Measurements from ENCODE around the gene CBR3.
"Not testable (repeated sequence)": the region's sequence is repeated elsewhere in the genome, so short reads cannot be mapped to it uniquely, and the experiment has no call there.

Gene CBR3

DNA sequence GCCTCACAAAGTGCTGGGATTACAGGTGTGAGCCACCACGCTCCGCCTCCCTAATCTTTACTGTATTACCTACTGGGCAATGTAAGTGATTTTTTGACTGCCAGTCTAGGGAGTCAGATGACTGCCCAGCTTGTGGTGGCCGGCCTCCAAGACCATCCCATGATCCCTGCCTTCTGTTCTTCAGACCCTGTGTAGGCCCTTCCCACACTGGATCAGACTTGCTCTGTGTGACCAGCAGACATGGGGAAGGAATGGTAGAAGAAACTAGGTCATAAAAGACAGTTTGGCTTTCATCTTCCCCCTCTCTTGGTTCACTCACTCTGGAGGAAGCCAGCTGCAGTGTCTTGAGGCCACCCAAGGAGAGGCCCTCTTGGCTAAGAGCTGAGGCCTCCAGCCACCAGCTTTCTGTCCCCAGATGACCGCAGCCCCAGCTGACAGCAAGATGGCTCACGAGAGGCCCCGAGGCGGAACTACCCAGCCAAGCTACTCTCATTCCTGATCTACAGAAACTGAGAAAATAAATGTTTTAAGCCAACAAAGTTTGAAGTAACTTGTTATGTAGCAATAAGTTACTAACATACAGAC is 14.5 kb upstream of the CBR3 start:
- no peak for TF ChIP-seq Cebpa-rat (IDR thresholded peaks at IDR 0.05)
- Histone ChIP-seq H3K9ac (no peak overlapping the region), H3K4me3 (no peak overlapping the region), H3K9me3 (peaks cover 11% of the 10 kb centered on the region), H3K4me2 (peak overlapping the region; percentile 24), H3K27ac (no peak overlapping the region), H4K20me1 (no peaks in the 10 kb centered on the region), H3K36me3 (no peaks in the 10 kb centered on the region), H3K27me3 (no peaks in the 10 kb centered on the region), H3K4me1 (peaks cover 14% of the 10 kb centered on the region)

- Histone ChIP-seq H3K4me1 (peaks cover 11% of the 10 kb centered on the region), H3K36me3 (no peaks in the 10 kb centered on the region), H3K4me2 (no peak overlapping the region), H3K4me3 (no peak overlapping the region), H3K27me3 (no peaks in the 10 kb centered on the region), H3K9me3 (peaks cover 3% of the 10 kb centered on the region; the same call in 1 of the 2 replicates), H3K9ac (no peak overlapping the region), H3K27ac (no peak overlapping the region), H4K20me1 (no peaks in the 10 kb centered on the region)
- TF ChIP-seq Cebpa-rat (IDR thresholded peaks at IDR 0.05), result no peak
Measured at GRCh38 chr21:36122977-36123376, 11.9 kb upstream of the CBR3 start.

DNA sequence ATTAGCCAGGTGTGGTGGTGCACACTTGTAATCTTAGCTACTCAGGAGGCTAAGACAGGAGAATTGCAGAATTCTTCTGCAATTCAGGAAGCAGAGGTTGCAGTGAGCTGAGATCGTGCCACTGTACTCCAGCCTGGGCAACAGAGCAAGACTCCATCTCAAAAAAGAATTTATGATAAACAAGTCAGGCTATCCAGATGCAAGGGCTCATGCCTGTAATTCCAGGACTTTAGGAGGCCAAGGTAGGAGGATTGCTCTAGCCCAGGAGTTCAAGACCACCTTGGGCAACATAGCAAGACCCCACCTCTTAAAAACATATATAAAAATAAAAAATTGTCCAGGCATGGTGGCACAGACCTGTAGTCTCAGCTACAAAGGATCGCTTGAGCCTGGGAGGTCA is 10.5 kb upstream of the CBR3 start:
- TF ChIP-seq Cebpa-rat (IDR thresholded peaks at IDR 0.05), result no peak
- peaks cover 5% of the 10 kb centered on the region for H3K27me3 ChIP-seq

DNA sequence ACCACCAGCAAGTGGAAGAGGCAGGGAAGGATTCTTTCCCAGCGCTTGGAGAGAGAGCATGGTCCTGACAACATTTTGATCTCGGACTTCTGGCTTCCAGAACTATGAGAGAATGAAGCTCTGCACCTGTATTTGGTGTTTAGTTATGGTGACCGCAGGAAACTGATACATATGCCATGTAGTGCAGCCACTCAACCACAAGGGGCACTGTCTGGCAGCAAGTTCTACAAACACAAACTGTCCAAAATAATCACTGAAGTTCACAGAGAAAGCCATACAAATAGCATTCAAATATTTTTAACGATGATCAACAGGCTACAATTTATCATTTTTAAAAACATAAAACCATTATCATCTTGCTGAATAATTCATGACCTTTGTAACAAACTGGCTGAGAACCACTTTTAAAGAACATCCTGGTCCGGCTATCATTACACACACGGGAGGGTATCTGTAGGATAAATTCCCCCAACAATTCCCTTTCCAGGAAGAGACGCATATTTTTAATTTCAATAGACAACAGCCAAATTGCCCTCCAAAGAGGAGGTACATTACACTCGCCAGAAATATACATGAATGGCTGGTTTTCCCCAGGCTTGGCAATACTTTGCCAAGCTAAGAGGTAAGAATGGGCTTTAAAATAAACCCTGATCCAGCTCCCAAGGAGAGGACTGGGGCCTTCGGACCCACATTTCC is 9.2 kb upstream of the CBR3 start:
- H3K9me3 ChIP-seq, result no peaks in the 10 kb centered on the region
- H4K20me1 ChIP-seq, result no peaks in the 10 kb centered on the region
- H3K27ac ChIP-seq, result no peak overlapping the region
- H3K27me3 ChIP-seq, result peaks cover 15% of the 10 kb centered on the region
- no peak for TF ChIP-seq Cebpa-rat (IDR thresholded peaks at IDR 0.05)
- no peak overlapping the region for H3K4me2 ChIP-seq
- H3K4me1 ChIP-seq, result peaks cover 6% of the 10 kb centered on the region
- no peaks in the 10 kb centered on the region for H3K36me3 ChIP-seq
- H3K9ac ChIP-seq, result no peak overlapping the region
- H3K4me3 ChIP-seq, result no peak overlapping the region

More for the DNA sequence above, 10.5 kb upstream of the CBR3 start:
- Histone ChIP-seq H3K27ac (no peak overlapping the region), H3K9me3 (no peaks in the 10 kb centered on the region), H3K36me3 (no peaks in the 10 kb centered on the region), H3K4me3 (no peak overlapping the region), H3K9ac (no peak overlapping the region), H3K4me2 (no peak overlapping the region), H3K4me1 (peaks cover 11% of the 10 kb centered on the region), H4K20me1 (no peaks in the 10 kb centered on the region)

- Histone ChIP-seq H3K36me3 (no peaks in the 10 kb centered on the region), H3K27me3 (peaks cover 19% of the 10 kb centered on the region), H3K9ac (no peak overlapping the region), H3K4me3 (no peak overlapping the region), H3K4me1 (peaks cover 7% of the 10 kb centered on the region), H3K9me3 (no peaks in the 10 kb centered on the region), H3K27ac (no peak overlapping the region), H4K20me1 (no peaks in the 10 kb centered on the region), H3K4me2 (no peak overlapping the region)
- TF ChIP-seq Cebpa-rat (IDR thresholded peaks at IDR 0.05), result no peak
Measured at GRCh38 chr21:36126208-36126565, 8.7 kb upstream of the CBR3 start.

- Histone ChIP-seq H3K4me3 (no peak overlapping the region), H3K9ac (no peak overlapping the region), H3K4me2 (no peak overlapping the region), H3K9me3 (no peaks in the 10 kb centered on the region), H3K27ac (no peak overlapping the region), H4K20me1 (no peaks in the 10 kb centered on the region), H3K4me1 (peaks cover 7% of the 10 kb centered on the region), H3K36me3 (no peaks in the 10 kb centered on the region), H3K27me3 (peaks cover 19% of the 10 kb centered on the region)
- TF ChIP-seq Cebpa-rat (IDR thresholded peaks at IDR 0.05), result no peak
Measured at GRCh38 chr21:36126621-36127110, 8.2 kb upstream of the CBR3 start.

DNA sequence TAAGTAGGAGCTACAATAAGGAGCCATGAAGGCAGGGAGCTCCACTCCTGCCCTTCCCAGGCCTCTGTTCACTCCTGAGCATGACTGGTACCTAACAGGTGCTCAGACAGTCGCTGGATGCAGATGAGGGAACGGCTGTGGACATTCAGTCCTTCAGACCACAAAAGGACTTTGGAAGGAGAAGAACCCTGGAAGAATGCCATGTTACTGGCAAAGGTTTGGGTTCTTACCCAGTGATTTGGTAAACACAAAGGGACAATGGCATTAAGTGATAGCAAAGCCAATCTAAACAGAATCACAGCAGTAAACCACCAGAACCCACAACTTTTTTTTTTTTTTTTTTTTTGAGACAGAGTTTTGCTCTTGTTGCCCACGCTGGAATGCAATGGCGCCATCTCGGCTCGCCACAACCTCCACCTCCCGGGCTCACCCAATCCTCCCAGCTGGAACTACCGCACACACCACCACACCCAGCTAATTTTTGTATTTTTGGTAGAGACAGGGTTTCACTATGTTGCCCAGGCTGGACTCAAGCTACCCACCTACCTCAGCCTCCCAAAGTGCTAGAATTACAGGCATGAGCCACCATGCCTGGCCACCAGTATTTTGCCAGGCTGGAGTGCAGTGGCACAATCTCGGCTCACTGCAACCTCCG is 7.5 kb upstream of the CBR3 start:
- peaks cover 24% of the 10 kb centered on the region for H3K27me3 ChIP-seq

DNA sequence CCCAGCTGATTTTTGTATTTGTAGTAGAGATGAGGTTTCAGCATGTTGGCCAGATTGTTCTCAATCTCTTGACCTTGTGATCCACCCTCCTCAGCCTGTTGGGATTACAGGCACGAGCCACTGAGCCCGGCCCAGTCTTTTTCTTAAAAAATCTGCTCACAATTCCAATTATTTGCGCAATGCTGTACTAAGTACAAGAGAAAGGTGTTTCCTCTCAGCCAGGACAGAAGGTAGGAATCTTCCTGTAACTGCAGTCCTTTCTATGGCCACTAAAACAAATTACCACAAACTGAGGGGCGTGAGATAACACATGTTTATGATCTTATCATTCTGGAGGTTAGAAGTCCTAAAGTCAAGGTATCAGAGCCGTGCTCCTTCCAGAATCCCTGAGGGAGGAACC is 6.9 kb upstream of the CBR3 start:
- Histone ChIP-seq H3K27me3 (peaks cover 30% of the 10 kb centered on the region), H4K20me1 (no peaks in the 10 kb centered on the region), H3K9me3 (no peaks in the 10 kb centered on the region), H3K4me1 (peaks cover 7% of the 10 kb centered on the region), H3K4me3 (no peak overlapping the region), H3K9ac (no peak overlapping the region), H3K27ac (no peak overlapping the region), H3K4me2 (no peak overlapping the region), H3K36me3 (no peaks in the 10 kb centered on the region)
- TF ChIP-seq Cebpa-rat (IDR thresholded peaks at IDR 0.05), result no peak

More for the DNA sequence above, 7.5 kb upstream of the CBR3 start:
- H3K9me3 ChIP-seq, result no peaks in the 10 kb centered on the region
- H4K20me1 ChIP-seq, result no peaks in the 10 kb centered on the region
- no peak overlapping the region for H3K9ac ChIP-seq
- peaks cover 7% of the 10 kb centered on the region for H3K4me1 ChIP-seq
- H3K27ac ChIP-seq, result no peak overlapping the region
- no peaks in the 10 kb centered on the region for H3K36me3 ChIP-seq
- no peak overlapping the region for H3K4me3 ChIP-seq
- no peak overlapping the region for H3K4me2 ChIP-seq
- no peak for TF ChIP-seq Cebpa-rat (IDR thresholded peaks at IDR 0.05)

DNA sequence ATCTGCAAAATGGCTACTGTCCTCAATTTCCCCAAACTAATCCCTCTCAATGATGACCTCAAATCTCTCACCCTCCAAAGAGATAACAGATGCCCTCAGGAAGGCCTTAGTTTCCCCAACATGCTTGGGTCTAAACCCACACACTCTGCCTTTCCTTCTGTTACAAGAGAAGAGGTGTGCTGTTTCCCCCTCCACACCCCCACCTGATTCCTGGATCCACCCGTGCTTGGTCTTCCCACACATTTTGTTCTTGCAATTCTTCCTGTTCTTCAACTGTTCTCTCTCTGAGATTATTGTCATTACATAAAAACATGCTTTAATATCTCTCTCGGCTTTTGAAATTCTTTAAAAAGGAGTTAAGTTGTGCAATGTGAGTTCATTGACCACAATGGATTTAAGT is 5.7 kb upstream of the CBR3 start:
- Histone ChIP-seq H4K20me1 (peaks cover 3% of the 10 kb centered on the region; the same call in 1 of the 2 replicates), H3K4me3 (no peak overlapping the region), H3K9ac (no peak overlapping the region), H3K36me3 (no peaks in the 10 kb centered on the region), H3K27me3 (peaks cover 43% of the 10 kb centered on the region), H3K4me1 (peaks cover 10% of the 10 kb centered on the region), H3K27ac (no peak overlapping the region), H3K9me3 (no peaks in the 10 kb centered on the region), H3K4me2 (0 out of 2 replicates have a peak overlapping the region, but pooled peaks have one; percentile 32)
- no peak for TF ChIP-seq Cebpa-rat (IDR thresholded peaks at IDR 0.05)

DNA sequence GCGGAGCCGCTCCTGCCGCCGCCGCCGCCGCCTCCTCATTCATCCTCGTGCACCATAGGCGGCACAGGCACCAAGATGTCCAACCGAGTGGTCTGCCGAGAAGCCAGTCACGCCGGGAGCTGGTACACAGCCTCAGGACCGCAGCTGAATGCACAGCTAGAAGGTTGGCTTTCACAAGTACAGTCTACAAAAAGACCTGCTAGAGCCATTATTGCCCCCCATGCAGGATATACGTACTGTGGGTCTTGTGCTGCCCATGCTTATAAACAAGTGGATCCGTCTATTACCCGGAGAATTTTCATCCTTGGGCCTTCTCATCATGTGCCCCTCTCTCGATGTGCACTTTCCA is 4.5 kb upstream of the CBR3 start:
- Histone ChIP-seq H3K4me2 (peak overlapping the region; percentile 56), H4K20me1 (peaks cover 15% of the 10 kb centered on the region), H3K4me3 (peak overlapping the region; percentile 54), H3K4me1 (peaks cover 22% of the 10 kb centered on the region), H3K27me3 (peaks cover 55% of the 10 kb centered on the region)
- H3K9me3 ChIP-seq, H3K36me3 ChIP-seq, H3K27ac ChIP-seq, H3K9ac ChIP-seq: not testable (repeated sequence)

- H3K27ac ChIP-seq, H3K36me3 ChIP-seq, H3K9ac ChIP-seq, H3K9me3 ChIP-seq: not testable (repeated sequence)
- Histone ChIP-seq H3K4me3 (peak overlapping the region; percentile 54; the same call in 1 of the 2 replicates), H4K20me1 (peaks cover 18% of the 10 kb centered on the region), H3K4me2 (peak overlapping the region; percentile 56), H3K27me3 (peaks cover 59% of the 10 kb centered on the region), H3K4me1 (peaks cover 23% of the 10 kb centered on the region)
Measured at GRCh38 chr21:36130839-36131238, 4.0 kb upstream of the CBR3 start.
